Activated naive CD8-positive, alpha-beta T cell treated with anti-CD3 and anti-CD28 coated beads, Interleukin-2, amount 50 U/mL, for 24 hours (primary cell): Measurements from ENCODE around the gene UFD1.

Experiments used
- ATAC-seq: fragments of 150-1000 bp; cut with Tn5 transposase; one replicate; pipeline ENCODE4 v1.10.0; 2021
- DNase-seq: peaks from one replicate; pipeline ENCODE4 v3.0.0; 2021
- H3K27ac Mint-ChIP-seq: one replicate; pipeline ENCODE4 v1.8.0; 2021; ENCODE audit warnings: mild to moderate bottlenecking, mixed read lengths
- H3K27me3 Mint-ChIP-seq: one replicate; pipeline ENCODE4 v1.8.0; 2021; ENCODE audit warnings: mixed read lengths
- H3K36me3 Mint-ChIP-seq: one replicate; pipeline ENCODE4 v1.8.0; 2021; ENCODE audit warnings: low read depth, mixed read lengths
- H3K4me1 Mint-ChIP-seq: one replicate; pipeline ENCODE4 v1.8.0; 2021; ENCODE audit warnings: mixed read lengths
- H3K4me3 Mint-ChIP-seq: one replicate; pipeline ENCODE4 v1.8.0; 2021; ENCODE audit warnings: mild to moderate bottlenecking, moderate library complexity, mixed read lengths
- H3K9me3 Mint-ChIP-seq: one replicate; pipeline ENCODE4 v1.8.0; 2021; ENCODE audit warnings: mixed read lengths

UFD1 gene

GRCh38 chr22:19429950-19430889, 48.8 kb downstream of the UFD1 start:
- DNase-seq, result peak; percentile 40

GRCh38 chr22:19424186-19424500, 54.9 kb downstream of the UFD1 start:
- Mint-ChIP-seq H3K9me3 (no peaks in the 10 kb centered on the region), H3K27ac (no peak overlapping the region), H3K36me3 (peaks cover 9% of the 10 kb centered on the region), H3K4me1 (peaks cover 69% of the 10 kb centered on the region), H3K4me3 (no peak overlapping the region), H3K27me3 (no peaks in the 10 kb centered on the region)
- no peak for DNase-seq
- ATAC-seq, result no peak

More at GRCh38 chr22:19429950-19430889, 48.8 kb downstream of the UFD1 start:
- H3K27ac Mint-ChIP-seq, result peak overlapping the region; percentile 88
- H3K4me1 Mint-ChIP-seq, result peaks cover 56% of the 10 kb centered on the region
- no peaks in the 10 kb centered on the region for H3K27me3 Mint-ChIP-seq
- H3K9me3 Mint-ChIP-seq, result no peaks in the 10 kb centered on the region
- peak overlapping the region; percentile 95 for H3K4me3 Mint-ChIP-seq
- peaks cover 21% of the 10 kb centered on the region for H3K36me3 Mint-ChIP-seq
- ATAC-seq, result no peak

GRCh38 chr22:19422440-19423301, 56.3 kb downstream of the UFD1 start:
- no peak for DNase-seq
- no peaks in the 10 kb centered on the region for H3K9me3 Mint-ChIP-seq
- peaks cover 3% of the 10 kb centered on the region for H3K36me3 Mint-ChIP-seq
- peak overlapping the region; percentile 57 for H3K27ac Mint-ChIP-seq
- no peaks in the 10 kb centered on the region for H3K27me3 Mint-ChIP-seq
- peaks cover 63% of the 10 kb centered on the region for H3K4me1 Mint-ChIP-seq
- ATAC-seq, result no peak
- H3K4me3 Mint-ChIP-seq, result no peak overlapping the region

GRCh38 chr22:19420321-19420720, 58.7 kb downstream of the UFD1 start:
- Mint-ChIP-seq H3K4me1 (peaks cover 62% of the 10 kb centered on the region), H3K27ac (peak overlapping the region; percentile 64), H3K27me3 (no peaks in the 10 kb centered on the region), H3K36me3 (peaks cover 8% of the 10 kb centered on the region), H3K4me3 (no peak overlapping the region), H3K9me3 (no peaks in the 10 kb centered on the region)
- DNase-seq, result no peak
- no peak for ATAC-seq

GRCh38 chr22:19419464-19420178, 59.4 kb downstream of the UFD1 start:
- Mint-ChIP-seq H3K27ac (peak overlapping the region; percentile 62), H3K4me1 (peaks cover 55% of the 10 kb centered on the region), H3K9me3 (no peaks in the 10 kb centered on the region), H3K27me3 (no peaks in the 10 kb centered on the region), H3K36me3 (peaks cover 8% of the 10 kb centered on the region), H3K4me3 (no peak overlapping the region)
- peak; percentile 29 for DNase-seq
- ATAC-seq, result peak; percentile 98

GRCh38 chr22:19419086-19419463, 59.9 kb downstream of the UFD1 start:
- Mint-ChIP-seq H3K9me3 (no peaks in the 10 kb centered on the region), H3K36me3 (peaks cover 8% of the 10 kb centered on the region), H3K4me3 (no peak overlapping the region), H3K27me3 (no peaks in the 10 kb centered on the region), H3K4me1 (peaks cover 55% of the 10 kb centered on the region), H3K27ac (peak overlapping the region; percentile 62)
- ATAC-seq (no peak), DNase-seq (no peak)

- H3K27ac Mint-ChIP-seq, result no peak overlapping the region
- DNase-seq, result no peak
- H3K9me3 Mint-ChIP-seq, result no peaks in the 10 kb centered on the region
- peaks cover 32% of the 10 kb centered on the region for H3K36me3 Mint-ChIP-seq
- H3K4me1 Mint-ChIP-seq, result peaks cover 11% of the 10 kb centered on the region
- H3K27me3 Mint-ChIP-seq, result no peaks in the 10 kb centered on the region
- no peak for ATAC-seq
- no peak overlapping the region for H3K4me3 Mint-ChIP-seq
These were observed 66.1 kb downstream of the UFD1 start for GRCh38 chr22:19412923-19413322.

- Mint-ChIP-seq H3K36me3 (peaks cover 33% of the 10 kb centered on the region), H3K9me3 (no peaks in the 10 kb centered on the region), H3K27me3 (no peaks in the 10 kb centered on the region), H3K4me1 (peaks cover 10% of the 10 kb centered on the region), H3K27ac (no peak overlapping the region), H3K4me3 (no peak overlapping the region)
- no peak for ATAC-seq
- DNase-seq, result no peak
These were observed 66.5 kb downstream of the UFD1 start for GRCh38 chr22:19412478-19412877.

GRCh38 chr22:19411690-19412045, 67.3 kb downstream of the UFD1 start:
- H3K27me3 Mint-ChIP-seq, result no peaks in the 10 kb centered on the region
- H3K4me3 Mint-ChIP-seq, result no peak overlapping the region
- peaks cover 10% of the 10 kb centered on the region for H3K4me1 Mint-ChIP-seq
- H3K9me3 Mint-ChIP-seq, result no peaks in the 10 kb centered on the region
- H3K36me3 Mint-ChIP-seq, result peaks cover 38% of the 10 kb centered on the region
- H3K27ac Mint-ChIP-seq, result no peak overlapping the region
- ATAC-seq, result no peak
- DNase-seq, result no peak

GRCh38 chr22:19410941-19411689, 67.9 kb downstream of the UFD1 start:
- Mint-ChIP-seq H3K4me3 (no peak overlapping the region), H3K36me3 (peaks cover 41% of the 10 kb centered on the region), H3K27ac (no peak overlapping the region), H3K4me1 (peaks cover 10% of the 10 kb centered on the region), H3K27me3 (no peaks in the 10 kb centered on the region), H3K9me3 (no peaks in the 10 kb centered on the region)
- no peak for DNase-seq
- ATAC-seq, result no peak

- H3K9me3 Mint-ChIP-seq, result no peaks in the 10 kb centered on the region
- H3K4me3 Mint-ChIP-seq, result no peak overlapping the region
- no peaks in the 10 kb centered on the region for H3K27me3 Mint-ChIP-seq
- H3K27ac Mint-ChIP-seq, result no peak overlapping the region
- ATAC-seq, result no peak
- peaks cover 50% of the 10 kb centered on the region for H3K36me3 Mint-ChIP-seq
- DNase-seq, result no peak
- peaks cover 5% of the 10 kb centered on the region for H3K4me1 Mint-ChIP-seq
These were observed 71.1 kb downstream of the UFD1 start for GRCh38 chr22:19407649-19408606.

GRCh38 chr22:19406846-19407245, 72.1 kb downstream of the UFD1 start:
- no peaks in the 10 kb centered on the region for H3K27me3 Mint-ChIP-seq

GRCh38 chr22:19406281-19406811, 72.6 kb downstream of the UFD1 start:
- no peak for ATAC-seq
- Mint-ChIP-seq H3K27me3 (no peaks in the 10 kb centered on the region), H3K36me3 (peaks cover 54% of the 10 kb centered on the region), H3K4me3 (no peak overlapping the region), H3K27ac (no peak overlapping the region), H3K4me1 (peaks cover 2% of the 10 kb centered on the region), H3K9me3 (no peaks in the 10 kb centered on the region)
- no peak for DNase-seq

More at GRCh38 chr22:19406846-19407245, 72.1 kb downstream of the UFD1 start:
- no peak overlapping the region for H3K4me3 Mint-ChIP-seq
- DNase-seq (no peak), ATAC-seq (no peak)
- peaks cover 2% of the 10 kb centered on the region for H3K4me1 Mint-ChIP-seq
- peaks cover 50% of the 10 kb centered on the region for H3K36me3 Mint-ChIP-seq
- no peak overlapping the region for H3K27ac Mint-ChIP-seq
- no peaks in the 10 kb centered on the region for H3K9me3 Mint-ChIP-seq
